ENCODE measurements around the gene FOXN3. TPM values are rescaled to one million over a fixed set of nuclear protein-coding genes. Genes with fewer than 3 reads are reported as not detected.

FOXN3 gene
- total RNA-seq, 2 experiments from 2014 or later = 80.1 to 82.4 TPM

- Mint-ChIP-seq H3K36me3 (peaks cover 45% of the 10 kb centered on the region), H3K27ac (no peak overlapping the region), H3K27me3 (no peaks in the 10 kb centered on the region), H3K4me1 (peaks cover 70% of the 10 kb centered on the region), H3K4me3 (peak overlapping the region; percentile 29), H3K9me3 (peaks cover 2% of the 10 kb centered on the region)
- no peak for DNase-seq
Observed at GRCh38 chr14:89242652-89243279, 174.3 kb downstream of the FOXN3 start.

DNA sequence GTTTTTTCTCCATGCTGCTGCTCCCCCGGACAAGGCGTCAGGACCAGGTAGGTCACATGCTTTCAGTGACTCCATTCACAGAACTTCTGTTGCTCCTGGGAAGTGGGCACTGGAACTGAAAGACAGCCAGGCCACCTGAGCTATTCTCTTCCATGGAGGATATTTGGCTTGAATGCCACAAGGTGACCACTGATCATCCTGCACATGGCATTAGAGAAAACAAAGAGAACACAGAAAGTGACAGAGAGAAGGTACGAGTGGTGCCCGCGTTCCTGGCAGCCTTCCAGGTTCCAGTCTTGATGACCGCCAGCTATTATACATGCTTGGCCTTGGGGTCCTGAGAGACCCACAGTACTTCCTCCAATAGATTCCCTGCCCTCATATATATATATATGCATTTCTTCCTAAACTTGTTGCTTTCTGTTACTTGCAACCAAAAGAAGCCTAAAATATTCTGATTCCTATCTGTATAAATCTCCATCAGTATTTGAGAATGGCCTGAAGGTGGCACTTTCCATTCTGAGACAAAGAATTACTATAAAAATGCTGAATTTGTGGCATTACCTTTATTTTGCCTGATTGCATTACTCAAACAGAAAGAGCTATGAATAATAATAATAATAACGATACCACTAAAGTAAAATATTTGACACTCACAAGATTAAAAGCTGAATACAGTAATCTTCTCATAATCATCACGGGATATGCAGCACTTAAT, 174.9 kb downstream of the FOXN3 start:
- Mint-ChIP-seq H3K27ac (no peak overlapping the region), H3K27me3 (no peaks in the 10 kb centered on the region), H3K4me1 (peaks cover 65% of the 10 kb centered on the region), H3K9me3 (peaks cover 2% of the 10 kb centered on the region), H3K36me3 (peaks cover 48% of the 10 kb centered on the region), H3K4me3 (no peak overlapping the region)
- no peak for DNase-seq

GRCh38 chr14:89241257-89241656, 175.8 kb downstream of the FOXN3 start:
- H3K4me3 Mint-ChIP-seq = no peak overlapping the region
- H3K27ac Mint-ChIP-seq = peak overlapping the region; percentile 50
- no peak for DNase-seq
- no peaks in the 10 kb centered on the region for H3K9me3 Mint-ChIP-seq
- peaks cover 59% of the 10 kb centered on the region for H3K4me1 Mint-ChIP-seq
- H3K36me3 Mint-ChIP-seq = peaks cover 47% of the 10 kb centered on the region
- no peaks in the 10 kb centered on the region for H3K27me3 Mint-ChIP-seq

DNA sequence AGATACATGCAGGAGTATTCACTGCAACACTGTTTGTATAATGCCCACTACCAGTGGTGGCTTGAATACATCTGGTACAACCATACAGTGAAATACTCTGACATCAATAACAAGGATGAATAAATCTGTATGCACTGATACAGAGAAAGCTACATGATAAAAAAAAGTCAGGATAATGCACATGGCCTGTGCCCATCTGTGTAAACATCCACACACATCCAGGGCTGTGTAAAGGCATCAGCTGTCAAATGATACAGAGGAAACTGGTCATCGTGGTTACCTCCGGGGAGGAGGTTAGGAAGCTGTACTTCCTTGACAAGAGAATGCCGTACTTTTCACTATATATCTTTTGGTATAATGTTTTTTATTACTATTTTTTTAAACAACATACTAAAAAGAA, 176.6 kb downstream of the FOXN3 start:
- H3K27ac Mint-ChIP-seq = no peak overlapping the region
- peaks cover 53% of the 10 kb centered on the region for H3K36me3 Mint-ChIP-seq
- H3K27me3 Mint-ChIP-seq = no peaks in the 10 kb centered on the region
- H3K4me3 Mint-ChIP-seq = no peak overlapping the region
- peaks cover 1% of the 10 kb centered on the region for H3K9me3 Mint-ChIP-seq
- peaks cover 52% of the 10 kb centered on the region for H3K4me1 Mint-ChIP-seq
- DNase-seq = no peak

DNA sequence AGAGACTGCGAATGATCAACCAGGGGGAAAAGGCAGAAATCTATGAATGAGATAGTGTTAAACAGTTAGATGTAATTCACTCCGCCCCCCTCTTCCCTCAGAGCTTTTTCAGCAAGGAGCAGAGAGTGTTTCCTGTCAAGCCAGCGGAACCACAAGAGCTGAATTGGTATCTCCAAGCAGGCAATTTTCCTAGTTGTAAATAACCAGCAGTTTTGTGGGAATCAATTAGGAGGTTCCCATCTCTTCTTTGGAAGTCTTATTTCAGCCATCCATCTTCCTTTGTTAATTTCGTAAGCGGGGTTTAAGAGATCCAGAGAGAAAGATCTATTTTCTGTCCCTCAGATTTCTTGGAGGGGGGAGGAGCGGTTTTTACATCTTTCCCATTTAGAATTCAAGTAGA, 178.0 kb downstream of the FOXN3 start:
- Mint-ChIP-seq H3K9me3 (peaks cover 1% of the 10 kb centered on the region), H3K36me3 (peaks cover 53% of the 10 kb centered on the region), H3K4me1 (peaks cover 43% of the 10 kb centered on the region), H3K27me3 (no peaks in the 10 kb centered on the region), H3K4me3 (no peak overlapping the region), H3K27ac (no peak overlapping the region)
- no peak for DNase-seq

DNA sequence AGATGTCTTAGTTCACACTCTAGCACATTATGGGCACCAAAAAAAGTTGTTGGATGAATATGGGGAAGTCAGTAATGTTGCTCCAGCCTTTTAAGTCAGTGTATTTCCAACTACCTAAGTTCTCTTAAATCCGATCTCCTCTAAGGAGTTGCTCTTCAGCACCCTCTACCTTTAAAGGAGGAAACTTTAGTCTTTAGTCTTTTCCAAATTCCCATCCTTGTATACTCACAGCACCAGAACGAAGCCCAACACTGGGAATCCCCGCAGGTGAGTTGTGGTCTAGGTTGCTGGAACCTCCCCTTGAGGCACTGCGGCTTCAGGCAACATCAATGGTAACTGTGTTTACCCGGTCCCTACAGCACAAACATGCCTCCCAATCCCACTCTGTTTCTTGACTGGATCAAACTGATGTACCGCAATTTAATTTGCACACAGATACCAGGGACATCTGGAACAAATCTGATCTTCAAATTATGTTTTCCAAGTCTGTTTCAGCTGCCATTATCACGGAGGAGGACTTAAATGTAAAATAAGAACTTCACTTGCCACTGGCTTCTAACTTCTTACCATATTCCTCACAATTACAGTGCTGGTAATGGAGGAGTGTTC, 179.0 kb downstream of the FOXN3 start:
- H3K27me3 Mint-ChIP-seq = no peaks in the 10 kb centered on the region
- peaks cover 1% of the 10 kb centered on the region for H3K9me3 Mint-ChIP-seq
- H3K27ac Mint-ChIP-seq = no peak overlapping the region
- no peak overlapping the region for H3K4me3 Mint-ChIP-seq
- peaks cover 46% of the 10 kb centered on the region for H3K4me1 Mint-ChIP-seq
- peaks cover 54% of the 10 kb centered on the region for H3K36me3 Mint-ChIP-seq
- DNase-seq = no peak

GRCh38 chr14:89236851-89237250, 180.2 kb downstream of the FOXN3 start:
- no peaks in the 10 kb centered on the region for H3K27me3 Mint-ChIP-seq

DNA sequence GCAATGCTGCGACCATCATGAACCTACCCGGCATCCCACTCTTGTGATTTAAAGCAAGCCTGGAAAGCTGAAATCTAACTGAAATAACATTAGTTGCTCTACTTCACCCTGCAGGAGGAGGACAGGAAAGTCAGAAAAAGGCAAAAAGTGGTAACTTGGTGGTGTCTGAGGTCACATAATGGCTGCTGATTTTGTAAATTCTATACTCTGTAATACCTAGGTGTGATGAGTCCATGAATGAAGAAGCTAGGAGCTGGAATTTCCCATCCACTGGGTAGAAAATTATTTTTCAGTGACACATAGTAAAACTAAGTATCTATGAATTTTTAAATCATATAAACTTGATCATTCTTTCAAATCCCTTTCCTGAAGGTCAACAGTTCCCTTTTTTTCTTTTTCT, 183.8 kb downstream of the FOXN3 start:
- no peaks in the 10 kb centered on the region for H3K27me3 Mint-ChIP-seq
- H3K9me3 Mint-ChIP-seq = peaks cover 1% of the 10 kb centered on the region
- H3K4me1 Mint-ChIP-seq = peaks cover 27% of the 10 kb centered on the region
- no peak overlapping the region for H3K4me3 Mint-ChIP-seq
- H3K27ac Mint-ChIP-seq = no peak overlapping the region
- peaks cover 52% of the 10 kb centered on the region for H3K36me3 Mint-ChIP-seq
- DNase-seq = no peak

More at GRCh38 chr14:89236851-89237250, 180.2 kb downstream of the FOXN3 start:
- H3K4me1 Mint-ChIP-seq = peaks cover 42% of the 10 kb centered on the region
- no peak overlapping the region for H3K27ac Mint-ChIP-seq
- peaks cover 1% of the 10 kb centered on the region for H3K9me3 Mint-ChIP-seq
- peaks cover 60% of the 10 kb centered on the region for H3K36me3 Mint-ChIP-seq
- H3K4me3 Mint-ChIP-seq = no peak overlapping the region
- DNase-seq = no peak

- H3K36me3 Mint-ChIP-seq = peaks cover 50% of the 10 kb centered on the region
- no peak for DNase-seq
- no peaks in the 10 kb centered on the region for H3K27me3 Mint-ChIP-seq
- no peak overlapping the region for H3K4me3 Mint-ChIP-seq
- H3K4me1 Mint-ChIP-seq = peaks cover 34% of the 10 kb centered on the region
- peaks cover 1% of the 10 kb centered on the region for H3K9me3 Mint-ChIP-seq
- no peak overlapping the region for H3K27ac Mint-ChIP-seq
Observed at GRCh38 chr14:89232265-89233070, 184.6 kb downstream of the FOXN3 start.

GRCh38 chr14:89231426-89232113, 185.5 kb downstream of the FOXN3 start:
- Mint-ChIP-seq H3K4me3 (no peak overlapping the region), H3K36me3 (peaks cover 52% of the 10 kb centered on the region), H3K27ac (no peak overlapping the region), H3K9me3 (peaks cover 1% of the 10 kb centered on the region), H3K4me1 (peaks cover 43% of the 10 kb centered on the region), H3K27me3 (no peaks in the 10 kb centered on the region)
- no peak for DNase-seq

- DNase-seq = no peak
- Mint-ChIP-seq H3K9me3 (no peaks in the 10 kb centered on the region), H3K27ac (no peak overlapping the region), H3K4me3 (no peak overlapping the region), H3K36me3 (peaks cover 47% of the 10 kb centered on the region), H3K27me3 (no peaks in the 10 kb centered on the region), H3K4me1 (peaks cover 56% of the 10 kb centered on the region)
Observed at GRCh38 chr14:89228921-89229639, 188.0 kb downstream of the FOXN3 start.

DNA sequence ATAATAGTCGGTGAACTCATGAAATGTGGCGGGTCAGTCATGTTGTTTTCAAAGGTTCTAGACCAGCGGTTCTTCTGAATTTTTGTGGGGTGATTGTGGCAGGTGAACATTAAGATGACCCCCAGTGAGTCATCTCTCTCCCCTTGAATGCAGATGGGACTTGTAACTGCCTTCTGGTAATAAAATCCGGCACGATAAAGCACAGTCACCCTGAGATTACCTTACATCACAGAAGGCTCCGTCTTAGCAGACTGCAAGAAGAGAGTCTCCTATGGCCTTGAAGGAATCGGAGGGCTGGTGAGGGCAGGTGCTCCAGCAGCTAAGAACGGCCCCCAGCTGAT, 189.6 kb downstream of the FOXN3 start:
- no peaks in the 10 kb centered on the region for H3K9me3 Mint-ChIP-seq
- peak overlapping the region; percentile 85 for H3K27ac Mint-ChIP-seq
- no peak overlapping the region for H3K4me3 Mint-ChIP-seq
- peaks cover 45% of the 10 kb centered on the region for H3K36me3 Mint-ChIP-seq
- peaks cover 42% of the 10 kb centered on the region for H3K4me1 Mint-ChIP-seq
- no peaks in the 10 kb centered on the region for H3K27me3 Mint-ChIP-seq
- DNase-seq = peak; percentile 8

GRCh38 chr14:89226801-89227495, 190.1 kb downstream of the FOXN3 start:
- no peak for DNase-seq
- no peaks in the 10 kb centered on the region for H3K27me3 Mint-ChIP-seq
- no peaks in the 10 kb centered on the region for H3K9me3 Mint-ChIP-seq
- no peak overlapping the region for H3K4me3 Mint-ChIP-seq
- peak overlapping the region; percentile 85 for H3K27ac Mint-ChIP-seq
- peaks cover 47% of the 10 kb centered on the region for H3K4me1 Mint-ChIP-seq
- peaks cover 45% of the 10 kb centered on the region for H3K36me3 Mint-ChIP-seq

GRCh38 chr14:89225607-89226006, 191.4 kb downstream of the FOXN3 start:
- Mint-ChIP-seq H3K4me3 (no peak overlapping the region), H3K36me3 (peaks cover 46% of the 10 kb centered on the region), H3K9me3 (no peaks in the 10 kb centered on the region), H3K27me3 (no peaks in the 10 kb centered on the region), H3K27ac (peak overlapping the region; percentile 85), H3K4me1 (peaks cover 57% of the 10 kb centered on the region)
- DNase-seq = no peak
